ENCODE measurements around the gene MEI1.

MEI1 gene

GRCh38 chr22:41770715-41771468 is 71.6 kb downstream of the MEI1 start:
- no peaks in the 10 kb centered on the region for H3F3A ChIP-seq (ENCODE audit: low read depth)
- H3K9ac ChIP-seq (ENCODE audit: low read depth, low read length, poor library complexity, severe bottlenecking): no peak overlapping the region
- H4K20me1 ChIP-seq (ENCODE audit: insufficient read depth, low read length, poor library complexity, severe bottlenecking): no peaks in the 10 kb centered on the region
- H3K36me3 ChIP-seq (ENCODE audit: insufficient read depth, low read length): no peaks in the 10 kb centered on the region
- no peaks in the 10 kb centered on the region for H3K4me1 ChIP-seq (ENCODE audit: insufficient read depth, low read length, poor library complexity, severe bottlenecking)
- H3K9me3 ChIP-seq (ENCODE audit: insufficient read depth, low read depth, low read length): no peaks in the 10 kb centered on the region
- no peaks in the 10 kb centered on the region for H3K27me3 ChIP-seq (ENCODE audit: insufficient read depth, low read length, poor library complexity, severe bottlenecking)
- TF ChIP-seq EZH2phosphoT487 (IDR thresholded peaks at IDR 0.05; ENCODE audit: borderline replicate concordance) (no peak), CTCF (conservative IDR thresholded peaks at IDR 0.05; ENCODE audit: low read length) (no peak)
- no peak overlapping the region for H3K4me3 ChIP-seq (ENCODE audit: low read length, poor library complexity, severe bottlenecking)
- no peaks in the 10 kb centered on the region for H3K79me2 ChIP-seq (ENCODE audit: insufficient read depth, low read length)
- no peak overlapping the region for H2AFZ ChIP-seq (ENCODE audit: low read length)
- no peaks in the 10 kb centered on the region for H3K9me2 ChIP-seq (replicated peaks; ENCODE audit: low read depth, low read length)
- H3K4me2 ChIP-seq (ENCODE audit: low read depth, low read length, poor library complexity, severe bottlenecking): no peak overlapping the region

GRCh38 chr22:41772198-41772597 is 72.9 kb downstream of the MEI1 start:
- no peaks in the 10 kb centered on the region for H3K9me3 ChIP-seq (ENCODE audit: insufficient read depth, low read depth, low read length)
- no peaks in the 10 kb centered on the region for H3K9me2 ChIP-seq (replicated peaks; ENCODE audit: low read depth, low read length)
- no peaks in the 10 kb centered on the region for H3F3A ChIP-seq (ENCODE audit: low read depth)
- H4K20me1 ChIP-seq (ENCODE audit: insufficient read depth, low read length, poor library complexity, severe bottlenecking): no peaks in the 10 kb centered on the region
- no peaks in the 10 kb centered on the region for H3K27me3 ChIP-seq (ENCODE audit: insufficient read depth, low read length, poor library complexity, severe bottlenecking)
- no peak for TF ChIP-seq EZH2phosphoT487 (IDR thresholded peaks at IDR 0.05; ENCODE audit: borderline replicate concordance)
- TF ChIP-seq CTCF (conservative IDR thresholded peaks at IDR 0.05; ENCODE audit: low read length): no peak
- no peak overlapping the region for H3K9ac ChIP-seq (ENCODE audit: low read depth, low read length, poor library complexity, severe bottlenecking)
- H3K4me2 ChIP-seq (ENCODE audit: low read depth, low read length, poor library complexity, severe bottlenecking): no peak overlapping the region
- no peaks in the 10 kb centered on the region for H3K79me2 ChIP-seq (ENCODE audit: insufficient read depth, low read length)
- no peaks in the 10 kb centered on the region for H3K4me1 ChIP-seq (ENCODE audit: insufficient read depth, low read length, poor library complexity, severe bottlenecking)
- no peaks in the 10 kb centered on the region for H3K36me3 ChIP-seq (ENCODE audit: insufficient read depth, low read length)
- no peak overlapping the region for H2AFZ ChIP-seq (ENCODE audit: low read length)
- no peak overlapping the region for H3K4me3 ChIP-seq (ENCODE audit: low read length, poor library complexity, severe bottlenecking)

- Histone ChIP-seq H4K20me1 (ENCODE audit: insufficient read depth, low read length, poor library complexity, severe bottlenecking) (no peaks in the 10 kb centered on the region), H3K9me2 (replicated peaks; ENCODE audit: low read depth, low read length) (no peaks in the 10 kb centered on the region), H3K4me2 (ENCODE audit: low read depth, low read length, poor library complexity, severe bottlenecking) (no peak overlapping the region), H2AFZ (ENCODE audit: low read length) (no peak overlapping the region), H3K9ac (ENCODE audit: low read depth, low read length, poor library complexity, severe bottlenecking) (no peak overlapping the region), H3K79me2 (ENCODE audit: insufficient read depth, low read length) (no peaks in the 10 kb centered on the region), H3K27me3 (ENCODE audit: insufficient read depth, low read length, poor library complexity, severe bottlenecking) (no peaks in the 10 kb centered on the region), H3K4me3 (ENCODE audit: low read length, poor library complexity, severe bottlenecking) (no peak overlapping the region), H3K4me1 (ENCODE audit: insufficient read depth, low read length, poor library complexity, severe bottlenecking) (no peaks in the 10 kb centered on the region), H3F3A (ENCODE audit: low read depth) (no peaks in the 10 kb centered on the region), H3K36me3 (ENCODE audit: insufficient read depth, low read length) (no peaks in the 10 kb centered on the region), H3K9me3 (ENCODE audit: insufficient read depth, low read depth, low read length) (no peaks in the 10 kb centered on the region)
- TF ChIP-seq EZH2phosphoT487 (IDR thresholded peaks at IDR 0.05; ENCODE audit: borderline replicate concordance) (no peak), CTCF (conservative IDR thresholded peaks at IDR 0.05; ENCODE audit: low read length) (no peak)
Measured at GRCh38 chr22:41772645-41773044, 73.3 kb downstream of the MEI1 start.

All from Loucy (cell line).